SK-N-SH (cell line): ENCODE measurements around the gene RAB15. TPM values are rescaled to one million over a fixed set of nuclear protein-coding genes. Genes with fewer than 3 reads are reported as not detected.

Experiments
- CTCF ChIA-PET: fragments of 300-600, 350-600 bp; formaldehyde crosslinking; extraction: SDS; loops from one replicate; lab custom pipeline; 2021; lab: Yijun Ruan, JAX
- POLR2A ChIA-PET: fragments of 350-600 bp; sonication (Branson Sonifier 250); formaldehyde crosslinking; extraction: SDS; loops from one replicate; lab custom pipeline; 2020; ENCODE audit warnings: antibody characterized with exemption, inconsistent platforms; lab: Yijun Ruan, JAX
- DNase-seq: peaks from one replicate; pipeline ENCODE4 v3.0.0; 2012
- H2AFZ ChIP-seq: fragments of 200-600 bp; sonication (generic); 2 replicates; pipeline ENCODE4 v1.8.1; 2016; ENCODE audit warnings: antibody characterized with exemption, mild to moderate bottlenecking, low read depth
- H3F3A ChIP-seq: fragments of 200-600 bp; sonication (generic); replicated peaks from 2 replicates; pipeline ENCODE3; 2016; ENCODE audit warnings: antibody characterized with exemption, mild to moderate bottlenecking; ENCODE audit not compliant: insufficient read depth
- H3K27ac ChIP-seq, 2 experiments: fragments of 200-500 bp in 1 of 2; fragments of 200-600 bp in 1 of 2; sonication (Bioruptor generic) in 1 of 2; sonication (generic), shearing (Covaris generic) in 1 of 2; 2 replicates each; pipeline versions ENCODE4 v1.5.1 to v1.6.1; 2014 to 2016; ENCODE audit warnings: low read depth in 2 of 2, inconsistent platforms in 1 of 2, low read length in 1 of 2, mild to moderate bottlenecking in 1 of 2, mixed read lengths in 1 of 2
- H3K27me3 ChIP-seq: fragments of 200-600 bp; sonication (generic), shearing (Covaris generic); 2 replicates; pipeline ENCODE4 v1.6.1; 2016; ENCODE audit warnings: mixed run types; ENCODE audit not compliant: insufficient read depth
- H3K36me3 ChIP-seq, 2 experiments: fragments of 200-500 bp in 1 of 2; fragments of 200-600 bp in 1 of 2; sonication (Bioruptor generic) in 1 of 2; sonication (generic) in 1 of 2; replicated peaks in 1 of 2; 2 replicates each; pipeline versions ENCODE3 to v1.5.1; 2014 to 2016; ENCODE audit warnings: low read length in 1 of 2, mild to moderate bottlenecking in 1 of 2; ENCODE audit not compliant: insufficient read depth in 2 of 2, control insufficient read depth in 1 of 2
- H3K4me1 ChIP-seq, 2 experiments: fragments of 200-500 bp in 1 of 2; fragments of 200-600 bp in 1 of 2; sonication (Bioruptor generic) in 1 of 2; sonication (generic), shearing (Covaris generic) in 1 of 2; 2 replicates each; pipeline versions ENCODE4 v1.5.1 to v1.6.1; 2014 to 2016; ENCODE audit warnings: low read depth in 1 of 2, low read length in 1 of 2, mixed run types in 1 of 2; ENCODE audit not compliant: insufficient read depth in 2 of 2, control insufficient read depth in 1 of 2
- H3K4me2 ChIP-seq: fragments of 200-600 bp; sonication (generic), shearing (Covaris generic); 2 replicates; pipeline ENCODE4 v1.6.1; 2017; ENCODE audit warnings: mixed run types
- H3K4me3 ChIP-seq, 2 experiments: fragments of 200-500 bp in 1 of 2; fragments of 200-600 bp in 1 of 2; sonication (Bioruptor generic) in 1 of 2; sonication (generic), shearing (Covaris generic) in 1 of 2; 2 replicates each; pipeline versions ENCODE4 v1.5.1 to v1.8.1; 2014 to 2016; ENCODE audit warnings: low read depth in 2 of 2, inconsistent platforms in 1 of 2, low read length in 1 of 2, mild to moderate bottlenecking in 1 of 2, mixed read lengths in 1 of 2, moderate library complexity in 1 of 2
- H3K79me2 ChIP-seq: fragments of 200-600 bp; sonication (generic); 2 replicates; pipeline ENCODE4 v1.8.1; 2017; ENCODE audit warnings: mild to moderate bottlenecking; ENCODE audit not compliant: insufficient read depth
- H3K9ac ChIP-seq: fragments of 200-600 bp; sonication (generic); 2 replicates; pipeline ENCODE4 v1.6.1; 2017; ENCODE audit warnings: mixed run types
- H3K9me2 ChIP-seq: fragments of 200-600 bp; sonication (generic); 2 replicates; pipeline ENCODE4 v1.6.1; 2017; ENCODE audit warnings: mixed run types
- H3K9me3 ChIP-seq: fragments of 200-600 bp; sonication (generic); 2 replicates; pipeline ENCODE4 v1.6.1; 2017; ENCODE audit warnings: mixed run types, mild to moderate bottlenecking, moderate library complexity
- H4K20me1 ChIP-seq: fragments of 200-600 bp; sonication (generic); 2 replicates; pipeline ENCODE4 v1.6.1; 2017; ENCODE audit warnings: mild to moderate bottlenecking, mixed run types; ENCODE audit not compliant: insufficient read depth
- CHD2 ChIP-seq: fragments of 150-350 bp; IDR thresholded peaks from 2 replicates; pipeline ENCODE4 v1.6.1; 2018; ENCODE audit warnings: low read length; ENCODE audit not compliant: partially characterized antibody
- CTCF ChIP-seq: fragments of 200-600 bp; sonication (generic); IDR thresholded peaks from 2 replicates; pipeline ENCODE4 v1.6.1; 2017; ENCODE audit warnings: antibody characterized with exemption, mild to moderate bottlenecking, moderate library complexity
- ELF1 ChIP-seq: IDR thresholded peaks from 2 replicates; pipeline ENCODE4 v1.4.0; 2012
- FOSL2 ChIP-seq: IDR thresholded peaks from 2 replicates; pipeline ENCODE4 v1.4.0; 2012; ENCODE audit warnings: low read depth, mild to moderate bottlenecking, moderate library complexity, borderline replicate concordance
- FOXJ3 ChIP-seq: sonication (generic); formaldehyde crosslinking; IDR thresholded peaks from 2 replicates; pipeline ENCODE4 v1.5.1; 2020; ENCODE audit warnings: mild to moderate bottlenecking, missing genetic modification reagents
- FOXM1 ChIP-seq: IDR thresholded peaks from 2 replicates; pipeline ENCODE4 v1.4.0; 2012; ENCODE audit warnings: low read depth, mild to moderate bottlenecking
- GATA2 ChIP-seq: sonication (generic); formaldehyde crosslinking; IDR thresholded peaks from 2 replicates; pipeline ENCODE4 v1.5.0; 2020; ENCODE audit warnings: mild to moderate bottlenecking, missing genetic modification reagents
- NFIC ChIP-seq: IDR thresholded peaks from 2 replicates; pipeline ENCODE4 v1.4.0; 2012; ENCODE audit warnings: borderline replicate concordance
- NRF1 ChIP-seq: IDR thresholded peaks from 2 replicates; pipeline ENCODE4 v1.6.1; 2012; ENCODE audit warnings: low read depth, mild to moderate bottlenecking, low read length
- PBX3 ChIP-seq: IDR thresholded peaks from 2 replicates; pipeline ENCODE4; 2012
- RAD21 ChIP-seq: IDR thresholded peaks from 2 replicates; pipeline ENCODE4 v1.6.1; 2012; ENCODE audit warnings: mild to moderate bottlenecking, low read length
- RCOR1 ChIP-seq: fragments of 150-350 bp; IDR thresholded peaks from 2 replicates; pipeline ENCODE4 v1.6.1; 2017; ENCODE audit warnings: antibody characterized with exemption, low read length
- RFX5 ChIP-seq: IDR thresholded peaks from 2 replicates; pipeline ENCODE4 v1.6.1; 2012; ENCODE audit warnings: mild to moderate bottlenecking, improper control_type of control experiment, low read length
- RXRA ChIP-seq: IDR thresholded peaks from 2 replicates; pipeline ENCODE4 v1.4.0; 2012; ENCODE audit warnings: low read depth, mild to moderate bottlenecking, borderline replicate concordance
- SMC3 ChIP-seq: IDR thresholded peaks from 2 replicates; pipeline ENCODE4 v1.6.1; 2012; ENCODE audit warnings: low read depth, low read length, improper control_type of control experiment
- TCF12 ChIP-seq: IDR thresholded peaks from 2 replicates; pipeline ENCODE4 v1.4.0; 2012
- TEAD4 ChIP-seq: IDR thresholded peaks from 2 replicates; pipeline ENCODE4 v1.4.0; 2012; ENCODE audit warnings: mild to moderate bottlenecking, borderline replicate concordance; ENCODE audit not compliant: insufficient read depth
- USF1 ChIP-seq: IDR thresholded peaks from 2 replicates; pipeline ENCODE4 v1.4.0; 2012; ENCODE audit warnings: low read depth, borderline replicate concordance
- USF2 ChIP-seq: fragments of 150-350 bp; IDR thresholded peaks from 2 replicates; pipeline ENCODE4 v1.6.1; 2017; ENCODE audit warnings: antibody characterized with exemption, low read length, low read depth, borderline replicate concordance
- WGBS: methylation state at CpG from one replicate; pipeline ENCODE4 v1.1.6; 2017; ENCODE audit warnings: low lambda C conversion rate; 5-methylcytosine and 5-hydroxymethylcytosine counted together
- polyA plus RNA-seq, 3 experiments: library from polyadenylated mRNA; depleted of rRNA; stranded (reverse); fragments of >200 nt; gene quantifications; 2 replicates each; pipeline ENCODE4 v1.2.3, GENCODE V29; 2012
- TF ChIP-seq, protein P1 (sequence below): IDR thresholded peaks from 2 replicates; pipeline ENCODE4 v1.4.0; 2012; ENCODE audit warnings: low read depth, borderline replicate concordance

Gene RAB15
- polyA plus RNA-seq, 1 of the 3 experiments (the other 2 are of a cell fraction): 14.2 TPM

- no peak for DNase-seq
- H3F3A ChIP-seq: peaks cover 5% of the 10 kb centered on the region
- H3K9me3 ChIP-seq: no peaks in the 10 kb centered on the region; the same call in 1 of the 2 replicates
- WGBS: 97% methylated on average over 2 of the region's 2 CpGs
- ChIA-PET POLR2A (no interaction called here), CTCF (interaction anchor here (1.0 to 1.1 kb wide), 2 partner anchors 29 to 119 kb away, joined by 3 to 4 read pairs; no protein-coding TSS in a partner anchor)
- H2AFZ ChIP-seq: no peak overlapping the region
- no peak overlapping the region for H3K9ac ChIP-seq
- no peak overlapping the region for H3K27ac ChIP-seq
- TF ChIP-seq CHD2 (no peak), RXRA (no peak), PBX3 (no peak), CTCF (no peak), FOXM1 (no peak), NRF1 (no peak), USF1 (no peak), FOSL2 (no peak), TEAD4 (no peak), GATA2 (no peak)
- H3K9me2 ChIP-seq: no peaks in the 10 kb centered on the region
- peaks cover 19% of the 10 kb centered on the region for H4K20me1 ChIP-seq
- H3K79me2 ChIP-seq: peaks cover 88% of the 10 kb centered on the region
- no peaks in the 10 kb centered on the region for H3K27me3 ChIP-seq
- H3K4me3 ChIP-seq: no peak overlapping the region
- H3K4me2 ChIP-seq: no peak overlapping the region
- peaks cover 21 to 35% of the 10 kb centered on the region in 2 experiments for H3K36me3 ChIP-seq
- H3K4me1 ChIP-seq: peaks cover 3 to 15% of the 10 kb centered on the region in 2 experiments; a peak in 3 of 4 replicates
These were observed 51.7 kb downstream of the RAB15 start for GRCh38 chr14:64920465-64920864.

DNA sequence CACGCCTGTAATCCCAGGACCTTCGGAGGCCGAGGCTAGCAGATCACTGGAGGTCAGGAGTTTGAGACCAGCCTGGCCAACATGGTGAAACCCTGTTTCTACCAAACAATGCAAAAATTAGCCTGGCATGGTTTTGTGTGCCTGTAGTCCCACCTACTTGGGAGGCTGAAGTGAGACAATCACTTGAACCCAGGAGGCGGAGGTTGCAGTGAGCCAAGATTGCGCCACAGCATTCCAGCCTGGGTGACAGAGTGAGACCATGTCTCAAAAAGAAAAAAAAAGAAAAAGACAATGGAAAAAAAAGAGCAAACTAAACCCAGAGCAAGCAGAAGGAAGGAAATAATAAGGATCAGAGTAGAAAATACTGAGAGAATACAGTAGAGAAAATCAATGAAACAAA lies 52.5 kb downstream of the RAB15 start:
- WGBS: 95% methylated on average over 5 of the region's 5 CpGs
- Histone ChIP-seq H3K4me1 (peaks cover 9 to 15% of the 10 kb centered on the region in 2 experiments; a peak in 3 of 4 replicates), H3K79me2 (peaks cover 92% of the 10 kb centered on the region), H4K20me1 (peaks cover 19% of the 10 kb centered on the region), H3K27ac (no peak overlapping the region), H3K36me3 (peaks cover 14 to 26% of the 10 kb centered on the region in 2 experiments), H3F3A (peaks cover 5% of the 10 kb centered on the region), H3K4me3 (no peak overlapping the region), H3K4me2 (no peak overlapping the region), H3K9me3 (no peaks in the 10 kb centered on the region; the same call in 1 of the 2 replicates), H2AFZ (no peak overlapping the region), H3K9ac (no peak overlapping the region), H3K27me3 (no peaks in the 10 kb centered on the region), H3K9me2 (no peaks in the 10 kb centered on the region)
- ChIA-PET POLR2A (no interaction called here), CTCF (no interaction called here)
- DNase-seq: no peak
- TF ChIP-seq RAD21: no peak
- TF ChIP-seq, protein P1, sequence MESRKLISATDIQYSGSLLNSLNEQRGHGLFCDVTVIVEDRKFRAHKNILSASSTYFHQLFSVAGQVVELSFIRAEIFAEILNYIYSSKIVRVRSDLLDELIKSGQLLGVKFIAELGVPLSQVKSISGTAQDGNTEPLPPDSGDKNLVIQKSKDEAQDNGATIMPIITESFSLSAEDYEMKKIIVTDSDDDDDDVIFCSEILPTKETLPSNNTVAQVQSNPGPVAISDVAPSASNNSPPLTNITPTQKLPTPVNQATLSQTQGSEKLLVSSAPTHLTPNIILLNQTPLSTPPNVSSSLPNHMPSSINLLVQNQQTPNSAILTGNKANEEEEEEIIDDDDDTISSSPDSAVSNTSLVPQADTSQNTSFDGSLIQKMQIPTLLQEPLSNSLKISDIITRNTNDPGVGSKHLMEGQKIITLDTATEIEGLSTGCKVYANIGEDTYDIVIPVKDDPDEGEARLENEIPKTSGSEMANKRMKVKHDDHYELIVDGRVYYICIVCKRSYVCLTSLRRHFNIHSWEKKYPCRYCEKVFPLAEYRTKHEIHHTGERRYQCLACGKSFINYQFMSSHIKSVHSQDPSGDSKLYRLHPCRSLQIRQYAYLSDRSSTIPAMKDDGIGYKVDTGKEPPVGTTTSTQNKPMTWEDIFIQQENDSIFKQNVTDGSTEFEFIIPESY: no peak
- TF ChIP-seq ELF1: no peak
- TF ChIP-seq TCF12: no peak
- TF ChIP-seq RCOR1: no peak
- TF ChIP-seq RXRA: no peak
- no peak for TF ChIP-seq RFX5
- TF ChIP-seq SMC3: no peak
- no peak for TF ChIP-seq USF2
- TF ChIP-seq CHD2: no peak
- TF ChIP-seq FOXJ3 (CRISPR knock-in tag): no peak
- TF ChIP-seq FOSL2: no peak
- no peak for TF ChIP-seq CTCF
- no peak for TF ChIP-seq NFIC
